ENCODE results near the gene NMT1.

DNA sequence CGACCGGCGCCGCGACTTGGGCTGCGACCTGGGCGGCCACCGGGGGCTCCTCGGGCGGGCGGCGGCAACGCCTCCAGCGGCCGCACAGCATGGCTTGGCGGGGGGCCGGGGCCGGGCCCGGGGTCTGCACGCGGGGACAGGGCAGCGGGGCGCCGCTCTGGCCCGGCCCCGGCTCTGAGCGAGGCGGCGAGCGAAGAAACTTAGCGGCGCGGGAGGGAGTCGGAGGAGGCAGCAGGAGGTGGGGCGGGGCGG lies 71.1 kb downstream of the NMT1 start, which contains the start of gene PLCD3:
- TF ChIP-seq, protein P1, sequence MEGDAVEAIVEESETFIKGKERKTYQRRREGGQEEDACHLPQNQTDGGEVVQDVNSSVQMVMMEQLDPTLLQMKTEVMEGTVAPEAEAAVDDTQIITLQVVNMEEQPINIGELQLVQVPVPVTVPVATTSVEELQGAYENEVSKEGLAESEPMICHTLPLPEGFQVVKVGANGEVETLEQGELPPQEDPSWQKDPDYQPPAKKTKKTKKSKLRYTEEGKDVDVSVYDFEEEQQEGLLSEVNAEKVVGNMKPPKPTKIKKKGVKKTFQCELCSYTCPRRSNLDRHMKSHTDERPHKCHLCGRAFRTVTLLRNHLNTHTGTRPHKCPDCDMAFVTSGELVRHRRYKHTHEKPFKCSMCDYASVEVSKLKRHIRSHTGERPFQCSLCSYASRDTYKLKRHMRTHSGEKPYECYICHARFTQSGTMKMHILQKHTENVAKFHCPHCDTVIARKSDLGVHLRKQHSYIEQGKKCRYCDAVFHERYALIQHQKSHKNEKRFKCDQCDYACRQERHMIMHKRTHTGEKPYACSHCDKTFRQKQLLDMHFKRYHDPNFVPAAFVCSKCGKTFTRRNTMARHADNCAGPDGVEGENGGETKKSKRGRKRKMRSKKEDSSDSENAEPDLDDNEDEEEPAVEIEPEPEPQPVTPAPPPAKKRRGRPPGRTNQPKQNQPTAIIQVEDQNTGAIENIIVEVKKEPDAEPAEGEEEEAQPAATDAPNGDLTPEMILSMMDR (IDR thresholded peaks at IDR 0.05) = no peak
- no peak for TF ChIP-seq EP300 (IDR thresholded peaks at IDR 0.05)

Measured in esophagus muscularis mucosa (tissue), 3 donors.